A549 (cell line): Measurements from ENCODE around the gene TBX18. TPM values are rescaled to one million over a fixed set of nuclear protein-coding genes. Genes with fewer than 3 reads are reported as not detected.

Source experiments
- ATAC-seq, 2 experiments: fragments of 200-7000 bp in 1 of 2; fragments of >200 bp in 1 of 2; cut with Nextera tagmentation in 1 of 2; cut with Tn5 transposase in 1 of 2; 3 replicates each; pipeline versions ENCODE4 v1.8.0 to v1.9.1; 2018 to 2020; ENCODE audit warnings: mild to moderate bottlenecking in 1 of 2, moderate library complexity in 1 of 2
- CTCF ChIA-PET: fragments of 300-600 bp; sonication (Branson Sonifier 250); formaldehyde crosslinking; extraction: SDS; loops from one replicate; lab custom pipeline; 2021; ENCODE audit warnings: antibody characterized with exemption, inconsistent platforms; lab: Yijun Ruan, JAX
- POLR2A ChIA-PET: fragments of 350-600 bp; formaldehyde crosslinking; extraction: SDS; loops from one replicate; lab custom pipeline; 2021; ENCODE audit warnings: antibody characterized with exemption, inconsistent platforms; lab: Yijun Ruan, JAX
- DNase-seq, 2 experiments: peaks; one replicate each; pipeline versions ENCODE4 v3.0.0 to v3.0.0-alpha.2; 2011 to 2016; ENCODE audit warnings: low read depth in 1 of 2, low spot score in 1 of 2
- FAIRE-seq: peaks from 2 replicates; lab custom pipeline; 2011; peaks lifted over from hg19 to GRCh38; lab: Jason Lieb, UNC
- H3K27ac ChIP-seq, 2 experiments: fragments of >200 bp; sonication (Bioruptor Twin); formaldehyde crosslinking; 3 replicates each; pipeline ENCODE4 v1.5.1; 2016 to 2017
- H3K4me1 ChIP-seq: fragments of >200 bp; sonication (Bioruptor Twin); formaldehyde crosslinking; 3 replicates; pipeline ENCODE4 v1.6.1; 2016
- H3K4me2 ChIP-seq: fragments of >200 bp; sonication (Bioruptor Twin); formaldehyde crosslinking; 3 replicates; pipeline ENCODE4 v1.6.1; 2016
- H3K4me3 ChIP-seq: fragments of >200 bp; sonication (Bioruptor Twin); formaldehyde crosslinking; 3 replicates; pipeline ENCODE4 v1.5.1; 2016
- H3K9me3 ChIP-seq: fragments of >200 bp; sonication (Bioruptor Twin); formaldehyde crosslinking; 3 replicates; pipeline ENCODE4 v1.6.1; 2016
- BCL3 ChIP-seq: fragments of >200 bp; sonication (Bioruptor Twin); formaldehyde crosslinking; IDR thresholded peaks from 3 replicates; pipeline ENCODE4 v1.6.1; 2016
- CBX2 ChIP-seq: fragments of 200-600 bp; sonication (generic); IDR thresholded peaks from 2 replicates; pipeline ENCODE4 v1.6.1; 2016; ENCODE audit warnings: low read depth, mild to moderate bottlenecking, borderline replicate concordance
- CEBPB ChIP-seq, 2 experiments: fragments of >200 bp in 1 of 2; sonication (Bioruptor Twin) in 1 of 2; formaldehyde crosslinking in 1 of 2; IDR thresholded peaks; 2 replicates each; pipeline ENCODE4 v1.6.1; 2012 to 2016
- CHD2 ChIP-seq: fragments of 150-350 bp; IDR thresholded peaks from 2 replicates; pipeline ENCODE4 v1.6.1; 2014; ENCODE audit warnings: low read length; ENCODE audit not compliant: partially characterized antibody
- CHD4 ChIP-seq: fragments of 200-600 bp; sonication (generic); IDR thresholded peaks from 2 replicates; pipeline ENCODE4 v1.6.1; 2016; ENCODE audit warnings: antibody characterized with exemption, mild to moderate bottlenecking, borderline replicate concordance
- CTCF ChIP-seq: fragments of >200 bp; sonication (Bioruptor Twin); formaldehyde crosslinking; IDR thresholded peaks from 3 replicates; pipeline ENCODE4 v1.5.1; 2016
- EHF ChIP-seq: fragments of 250-450 bp; sonication (Bioruptor Pico); IDR thresholded peaks from 2 replicates; pipeline ENCODE4 v1.5.0; 2020; ENCODE audit warnings: mild to moderate bottlenecking
- EHMT2 ChIP-seq: fragments of 200-600 bp; sonication (generic); IDR thresholded peaks from 2 replicates; pipeline ENCODE4 v1.6.1; 2016; ENCODE audit warnings: antibody characterized with exemption, low read depth, mild to moderate bottlenecking, moderate library complexity
- EP300 ChIP-seq, 2 experiments: fragments of >200 bp; sonication (Bioruptor Twin); formaldehyde crosslinking; IDR thresholded peaks; 2 replicates in 1 of 2; 3 replicates in 1 of 2; pipeline ENCODE4 v1.6.1; 2016 to 2017
- FOXS1 ChIP-seq: fragments of 250-450 bp; sonication (Bioruptor Pico); IDR thresholded peaks from 2 replicates; pipeline ENCODE4 v1.5.0; 2020; ENCODE audit warnings: mild to moderate bottlenecking, moderate library complexity
- GATA3 ChIP-seq: IDR thresholded peaks from 2 replicates; pipeline ENCODE4 v1.6.1; 2012; ENCODE audit warnings: borderline replicate concordance
- HDAC2 ChIP-seq: fragments of 200-600 bp; sonication (generic); IDR thresholded peaks from 2 replicates; pipeline ENCODE4 v1.6.1; 2016
- HEYL ChIP-seq: fragments of 250-450 bp; sonication (Bioruptor Pico); IDR thresholded peaks from 2 replicates; pipeline ENCODE4 v1.8.0; 2021; ENCODE audit warnings: mild to moderate bottlenecking, moderate library complexity
- HMGXB4 ChIP-seq: fragments of 250-450 bp; sonication (Bioruptor Pico); IDR thresholded peaks from 2 replicates; pipeline ENCODE4 v1.5.0; 2021; ENCODE audit warnings: mild to moderate bottlenecking, moderate library complexity, borderline replicate concordance
- HOXA7 ChIP-seq: fragments of 250-450 bp; sonication (Bioruptor Pico); IDR thresholded peaks from 2 replicates; pipeline ENCODE4 v1.5.0; 2020; ENCODE audit warnings: mild to moderate bottlenecking, moderate library complexity
- JUNB ChIP-seq: fragments of >200 bp; sonication (Bioruptor Twin); formaldehyde crosslinking; IDR thresholded peaks from 2 replicates; pipeline ENCODE4 v1.6.1; 2016
- KDM1A ChIP-seq: fragments of 200-600 bp; sonication (generic); IDR thresholded peaks from 2 replicates; pipeline ENCODE4 v1.6.1; 2016; ENCODE audit warnings: low read depth, mild to moderate bottlenecking
- NR3C1 ChIP-seq: fragments of >200 bp; sonication (Bioruptor Twin); formaldehyde crosslinking; IDR thresholded peaks from 3 replicates; pipeline ENCODE4 v1.6.1; 2017
- RNF2 ChIP-seq: fragments of 200-600 bp; sonication (generic); IDR thresholded peaks from 2 replicates; pipeline ENCODE4 v1.6.1; 2016; ENCODE audit warnings: low read depth, mild to moderate bottlenecking, antibody characterized with exemption, moderate library complexity, borderline replicate concordance
- SMC3 ChIP-seq: fragments of >200 bp; sonication (Bioruptor Twin); formaldehyde crosslinking; IDR thresholded peaks from 3 replicates; pipeline ENCODE4 v1.6.1; 2018; ENCODE audit warnings: inconsistent platforms
- ZNF302 ChIP-seq: fragments of 250-450 bp; sonication (Bioruptor Pico); IDR thresholded peaks from 2 replicates; pipeline ENCODE4 v1.9.0; 2021; ENCODE audit warnings: inconsistent platforms, mild to moderate bottlenecking, moderate library complexity
- WGBS: methylation state at CpG from one replicate; pipeline ENCODE4 v1.1.6; 2017; ENCODE audit errors: missing lambda C conversion rate; 5-methylcytosine and 5-hydroxymethylcytosine counted together
- polyA plus RNA-seq, 4 experiments: library from polyadenylated mRNA; depleted of rRNA in 3 of 4; stranded (reverse); fragments of >200 nt; fragmentation: RNase III in 1 of 4; extraction: RNeasy Plus Mini Kit Qiagen cat#74134 plus additional on column Dnase treatment in 1 of 4; gene quantifications; 2 replicates in 3 of 4; 3 replicates in 1 of 4; pipeline ENCODE4 v1.2.3, GENCODE V29; 2011 to 2017
- small RNA-seq, 6 experiments: library from RNA; depleted of rRNA; stranded (forward); fragments of <200 nt; gene quantifications; one replicate each; pipeline ENCODE3, GENCODE V24; 2012

The TBX18 gene
- polyA plus RNA-seq, 2 of the 4 experiments (the other 2 are of a cell fraction), result 20.8 to 67.4 TPM

GRCh38 chr6:84641076-84641475 is 123.3 kb downstream of the TBX18 start:
- FAIRE-seq (no peak), DNase-seq (no peak), ATAC-seq (no peak)
- TF ChIP-seq CTCF (no peak), ZNF302 (CRISPR knock-in tag) (no peak), CBX2 (no peak), EP300 (IDR thresholded peaks at IDR 0.05) (no peak), GATA3 (no peak), HMGXB4 (CRISPR knock-in tag) (no peak), CHD4 (no peak), FOXS1 (CRISPR knock-in tag) (no peak), KDM1A (no peak), NR3C1 (no peak), JUNB (no peak)
- CTCF ChIA-PET, result no interaction called here
- Histone ChIP-seq H3K4me3 (no peak overlapping the region), H3K4me1 (peaks cover 30% of the 10 kb centered on the region), H3K9me3 (no peaks in the 10 kb centered on the region), H3K4me2 (no peak overlapping the region), H3K27ac (no peak overlapping the region)
- 82% methylated on average over 4 of the region's 4 CpGs for WGBS
- POLR2A ChIA-PET, result no interaction called here

GRCh38 chr6:84639396-84639795 is 125.0 kb downstream of the TBX18 start:
- Histone ChIP-seq H3K4me2 (no peak overlapping the region), H3K9me3 (no peaks in the 10 kb centered on the region), H3K4me1 (peaks cover 13% of the 10 kb centered on the region), H3K4me3 (no peak overlapping the region), H3K27ac (no peak overlapping the region)
- DNase-seq (no peak), FAIRE-seq (no peak), ATAC-seq (no peak)
- CTCF ChIA-PET, result no interaction called here
- WGBS, result 27% methylated on average over 3 of the region's 3 CpGs
- POLR2A ChIA-PET, result no interaction called here
- TF ChIP-seq CEBPB (IDR thresholded peaks at IDR 0.05) (no peak), HDAC2 (no peak), HOXA7 (no peak), EHMT2 (no peak), EHF (CRISPR knock-in tag) (no peak), SMC3 (no peak), BCL3 (no peak), CHD2 (no peak), ZNF302 (CRISPR knock-in tag) (no peak), RNF2 (no peak), HEYL (CRISPR knock-in tag) (no peak)

GRCh38 chr6:84638286-84638685 is 126.1 kb downstream of the TBX18 start:
- H3K4me2 ChIP-seq, result no peak overlapping the region
- H3K4me1 ChIP-seq, result peaks cover 2% of the 10 kb centered on the region; the same call in 2 of the 3 replicates
- WGBS, result 52% methylated on average over 3 of the region's 3 CpGs

More at GRCh38 chr6:84638286-84638685, 126.1 kb downstream of the TBX18 start:
- ATAC-seq (no peak), FAIRE-seq (no peak), DNase-seq (no peak)
- TF ChIP-seq ZNF302 (CRISPR knock-in tag), result no peak
- Histone ChIP-seq H3K4me3 (no peak overlapping the region), H3K9me3 (no peaks in the 10 kb centered on the region), H3K27ac (no peak overlapping the region)
- POLR2A ChIA-PET, result no interaction called here
- CTCF ChIA-PET, result no interaction called here

Small RNA genes within 50 kb of the gene (small RNA-seq; reads per million reads assigned to genes)
- 0 reads per million in 6 experiments for gene AL590143.1
